H1 (cell line): ENCODE data around the gene JAKMIP3. TPM values are rescaled to one million over a fixed set of nuclear protein-coding genes. Genes with fewer than 3 reads are reported as not detected.

Experiments
- ATF3 ChIP-seq: IDR thresholded peaks from 2 replicates; pipeline ENCODE4 v1.6.1; 2011; ENCODE audit warnings: low read depth, mild to moderate bottlenecking, low read length; ENCODE audit not compliant: insufficient read depth
- CBX5 ChIP-seq: fragments of 300-800, 300-1000 bp; sonication (generic); IDR thresholded peaks from 2 replicates; pipeline ENCODE4 v1.7.1; 2016; ENCODE audit warnings: antibody characterized with exemption, low read length, low read depth
- GTF2F1 ChIP-seq: IDR thresholded peaks from 2 replicates; pipeline ENCODE4 v1.6.1; 2012; ENCODE audit warnings: low read depth, low read length, improper control_type of control experiment, borderline replicate concordance
- KDM4A ChIP-seq: IDR thresholded peaks from one replicate; pipeline ENCODE4 v1.7.1; 2012; ENCODE audit warnings: low read depth, mild to moderate bottlenecking, moderate library complexity, low read length, inconsistent platforms; ENCODE audit not compliant: severe bottlenecking
- POLR2A ChIP-seq, 2 experiments: IDR thresholded peaks; 1 replicate in 1 of 2; 2 replicates in 1 of 2; pipeline ENCODE4 v1.6.1; 2011; ENCODE audit warnings: low read depth in 2 of 2, low read length in 2 of 2, mild to moderate bottlenecking in 2 of 2; ENCODE audit errors: control extremely low read depth in 1 of 2
- RAD21 ChIP-seq, 2 experiments: IDR thresholded peaks in 1 of 2; conservative IDR thresholded peaks in 1 of 2; 2 replicates each; pipeline ENCODE4 v1.6.1; 2011; ENCODE audit warnings: low read depth in 2 of 2, low read length in 2 of 2, improper control_type of control experiment in 1 of 2, inconsistent platforms in 1 of 2, mild to moderate bottlenecking in 1 of 2, moderate library complexity in 1 of 2
- RXRA ChIP-seq: IDR thresholded peaks from 2 replicates; pipeline ENCODE4 v1.6.1; 2011; ENCODE audit warnings: low read depth, mild to moderate bottlenecking, low read length, moderate library complexity; ENCODE audit not compliant: insufficient read depth
- TCF12 ChIP-seq: IDR thresholded peaks from 2 replicates; pipeline ENCODE4 v1.6.1; 2011; ENCODE audit warnings: low read depth, mild to moderate bottlenecking, low read length
- polyA plus RNA-seq, 7 experiments: library from polyadenylated mRNA; depleted of rRNA in 3 of 7; stranded (reverse) in 5 of 7; unstranded in 2 of 7; fragments of >200 nt in 5 of 7; fragments of 200-250 nt in 2 of 7; gene quantifications; 1 replicate in 5 of 7; 2 replicates in 1 of 7; 4 replicates in 1 of 7; pipeline versions ENCODE4 v1.2.1 to v1.2.3, GENCODE V29; 2011 to 2013; ENCODE audit warnings: missing spikeins in 2 of 7, mixed read lengths in 2 of 7
- total RNA-seq: library from RNA; stranded (reverse); fragmentation: NEBNext Ultra II Directional; extraction: Animal tissue kit (Norgen Biotek cat#: 25700); gene quantifications from 2 replicates; pipeline ENCODE4 v1.2.1, GENCODE V29; 2021

JAKMIP3 gene
- total and polyA plus RNA-seq, 2 of the 8 experiments (the other 6 are each of a cell fraction or from before 2014, with no cell fraction given), result 0.83 to 0.91 TPM

DNA sequence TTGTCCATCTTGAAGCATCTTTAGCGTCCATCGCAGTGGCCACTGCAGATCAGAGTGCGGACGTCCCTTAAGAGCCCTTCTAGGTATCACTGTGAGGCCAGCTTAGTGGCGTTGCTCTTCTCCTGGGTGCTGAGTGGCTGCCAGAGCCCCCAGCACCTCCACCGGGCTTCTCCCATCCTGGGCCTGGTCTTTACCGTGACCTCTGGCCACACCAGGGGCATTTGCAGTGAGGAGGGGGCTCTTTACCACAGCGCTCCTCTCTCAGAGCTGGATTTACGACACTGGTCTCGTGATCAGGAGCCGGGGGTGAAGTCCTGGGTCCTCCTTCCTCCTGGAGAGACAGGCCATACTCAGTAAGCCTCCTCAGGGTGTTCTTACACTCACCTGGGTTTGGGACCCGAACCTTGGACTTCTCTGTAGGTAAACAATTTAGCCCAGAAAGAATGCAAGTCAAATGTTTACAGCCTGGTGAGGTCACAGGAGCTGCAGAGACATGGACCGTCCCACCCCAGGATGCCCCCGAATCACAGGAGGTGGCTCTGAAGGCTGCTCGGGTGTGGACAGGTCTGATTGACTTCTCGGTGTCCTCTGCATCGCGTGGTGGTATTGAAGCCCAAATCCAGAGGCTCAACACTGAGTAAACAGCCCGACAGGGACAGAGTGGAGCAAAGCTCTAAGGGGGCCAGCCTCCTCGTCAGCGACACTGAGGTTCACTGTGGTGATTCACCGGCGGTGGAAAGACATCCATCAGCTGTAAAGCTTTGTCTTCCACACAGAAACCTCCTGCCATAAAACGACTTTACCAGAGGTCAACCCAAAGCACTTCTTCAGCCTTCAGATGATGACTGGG, 33.0 kb downstream of the JAKMIP3 start (continued):
- no peak for TF ChIP-seq POLR2A (IDR thresholded peaks at IDR 0.05; ENCODE audit: control extremely low read depth in 1 of 2, low read depth in 2 of 2, low read length in 2 of 2)
- TF ChIP-seq KDM4A, result no peak
- no peak for TF ChIP-seq GTF2F1
- TF ChIP-seq RAD21 (IDR thresholded peaks at IDR 0.05 in 1 of 2, conservative IDR thresholded peaks at IDR 0.05 in 1 of 2; ENCODE audit: low read depth in 2 of 2, low read length in 2 of 2), result no peak
- TF ChIP-seq CBX5, result no peak
- TF ChIP-seq TCF12, result no peak
- no peak for TF ChIP-seq RXRA
- TF ChIP-seq ATF3, result no peak
